RWPE2 (cell line): ENCODE data around the gene ZNF575.

Experiments
- ATAC-seq: fragments of 200-7000 bp; cut with Tn5 transposase; 3 replicates; pipeline ENCODE4 v1.9.1; 2021; ENCODE audit warnings: low read depth
- DNase-seq: peaks from one replicate; pipeline ENCODE4 v3.0.0-alpha.2; 2020; ENCODE audit warnings: low spot score
- H3K27ac ChIP-seq: fragments of 450-650 bp; 2 replicates; pipeline ENCODE4 v1.5.1; 2017; ENCODE audit warnings: mild to moderate bottlenecking; ENCODE audit not compliant: poor library complexity, severe bottlenecking
- H3K27me3 ChIP-seq: fragments of 250-450 bp; sonication (Bioruptor Pico); 2 replicates; pipeline ENCODE4 v1.5.1; 2021; ENCODE audit warnings: mild to moderate bottlenecking, moderate library complexity; ENCODE audit not compliant: insufficient read depth, poor library complexity, severe bottlenecking
- H3K36me3 ChIP-seq: fragments of 250-450 bp; sonication (Bioruptor Pico); 2 replicates; pipeline ENCODE4 v1.5.1; 2020; ENCODE audit warnings: low read depth, mild to moderate bottlenecking, moderate library complexity
- H3K4me1 ChIP-seq: fragments of 250-450 bp; sonication (Bioruptor Pico); 2 replicates; pipeline ENCODE4 v1.5.1; 2021; ENCODE audit warnings: mild to moderate bottlenecking, moderate library complexity; ENCODE audit not compliant: insufficient read depth, poor library complexity, severe bottlenecking
- H3K4me3 ChIP-seq: fragments of 250-450 bp; sonication (Bioruptor Pico); 2 replicates; pipeline ENCODE4 v1.5.1; 2021; ENCODE audit warnings: mild to moderate bottlenecking, moderate library complexity; ENCODE audit not compliant: severe bottlenecking
- H3K9me3 ChIP-seq: fragments of 250-450 bp; sonication (Bioruptor Pico); 2 replicates; pipeline ENCODE4 v1.5.1; 2021; ENCODE audit warnings: mild to moderate bottlenecking, moderate library complexity; ENCODE audit not compliant: severe bottlenecking
- CTCF ChIP-seq: fragments of 450-650 bp; IDR thresholded peaks from one replicate; pipeline ENCODE4 v1.5.1; 2017; ENCODE audit warnings: mild to moderate bottlenecking, moderate library complexity; ENCODE audit not compliant: poor library complexity, severe bottlenecking

ZNF575 gene

GRCh38 chr19:43561139-43561970 is 28.4 kb downstream of the ZNF575 start:
- H3K4me3 ChIP-seq: no peak overlapping the region
- no peaks in the 10 kb centered on the region for H3K27me3 ChIP-seq
- no peaks in the 10 kb centered on the region for H3K4me1 ChIP-seq
- ATAC-seq (no peak), DNase-seq (no peak)
- no peak overlapping the region for H3K27ac ChIP-seq
- H3K9me3 ChIP-seq: no peaks in the 10 kb centered on the region
- TF ChIP-seq CTCF: no peak
- peaks cover 21% of the 10 kb centered on the region for H3K36me3 ChIP-seq

- no peak for ATAC-seq
- Histone ChIP-seq H3K4me3 (no peak overlapping the region), H3K27me3 (no peaks in the 10 kb centered on the region), H3K36me3 (peaks cover 16% of the 10 kb centered on the region), H3K27ac (peak overlapping the region; percentile 2), H3K4me1 (no peaks in the 10 kb centered on the region), H3K9me3 (no peaks in the 10 kb centered on the region)
- no peak for TF ChIP-seq CTCF
- no peak for DNase-seq
Measured at GRCh38 chr19:43562226-43562697, 29.3 kb downstream of the ZNF575 start.

GRCh38 chr19:43562698-43563241 is 29.8 kb downstream of the ZNF575 start:
- peak; percentile 33; the same call in 1 of the 3 replicates for ATAC-seq
- DNase-seq: no peak
- H3K27ac ChIP-seq: peak overlapping the region; percentile 2

GRCh38 chr19:43563816-43564457 is 30.9 kb downstream of the ZNF575 start:
- no peaks in the 10 kb centered on the region for H3K9me3 ChIP-seq
- no peaks in the 10 kb centered on the region for H3K4me1 ChIP-seq
- H3K36me3 ChIP-seq: peaks cover 7% of the 10 kb centered on the region
- ATAC-seq (no peak), DNase-seq (no peak)
- no peaks in the 10 kb centered on the region for H3K27me3 ChIP-seq
- no peak for TF ChIP-seq CTCF
- H3K27ac ChIP-seq: no peak overlapping the region
- H3K4me3 ChIP-seq: no peak overlapping the region

More at GRCh38 chr19:43562698-43563241, 29.8 kb downstream of the ZNF575 start:
- peaks cover 14% of the 10 kb centered on the region for H3K36me3 ChIP-seq
- TF ChIP-seq CTCF: no peak
- no peaks in the 10 kb centered on the region for H3K9me3 ChIP-seq
- no peak overlapping the region for H3K4me3 ChIP-seq
- H3K27me3 ChIP-seq: no peaks in the 10 kb centered on the region
- H3K4me1 ChIP-seq: no peaks in the 10 kb centered on the region
